IPS-NIHi7 (cell line): ENCODE results near the gene MYO3B.

Source experiments
- DNase-seq: peaks from one replicate; pipeline ENCODE4 v3.0.0; 2012; ENCODE audit warnings: mixed read lengths; ENCODE audit errors: extremely low spot score

Gene MYO3B

DNA sequence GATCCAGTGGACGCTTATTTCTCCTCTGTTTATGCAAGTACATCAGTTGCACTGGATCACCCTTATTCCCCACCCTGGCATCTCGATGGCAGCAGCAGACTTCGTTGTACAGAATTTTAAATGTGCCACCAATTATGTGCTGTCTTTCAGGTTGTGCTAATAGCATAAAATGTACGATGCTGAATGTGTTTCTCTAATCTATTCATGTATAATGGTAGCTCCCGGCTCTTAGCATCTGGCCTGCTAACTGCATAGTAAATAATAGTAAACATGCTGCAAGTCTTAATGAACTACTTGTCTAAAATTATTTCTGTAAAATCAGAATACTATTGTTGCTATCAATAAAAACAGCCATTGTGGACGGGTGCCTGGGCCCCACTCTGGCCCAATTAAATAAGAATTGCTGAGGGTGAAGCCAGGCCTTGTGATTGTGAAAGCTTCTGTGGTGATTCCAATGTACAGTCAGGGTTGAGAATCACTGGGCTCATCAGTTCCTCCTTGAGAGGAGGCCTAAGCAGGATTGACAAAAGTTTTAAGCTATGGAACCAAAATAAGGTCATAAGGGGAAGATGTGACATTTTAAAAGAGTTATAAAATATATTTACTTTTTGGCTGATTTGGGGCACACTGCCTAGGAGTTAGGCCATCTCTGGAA is 14.4 kb upstream of the MYO3B start:
- no peak for DNase-seq

DNA sequence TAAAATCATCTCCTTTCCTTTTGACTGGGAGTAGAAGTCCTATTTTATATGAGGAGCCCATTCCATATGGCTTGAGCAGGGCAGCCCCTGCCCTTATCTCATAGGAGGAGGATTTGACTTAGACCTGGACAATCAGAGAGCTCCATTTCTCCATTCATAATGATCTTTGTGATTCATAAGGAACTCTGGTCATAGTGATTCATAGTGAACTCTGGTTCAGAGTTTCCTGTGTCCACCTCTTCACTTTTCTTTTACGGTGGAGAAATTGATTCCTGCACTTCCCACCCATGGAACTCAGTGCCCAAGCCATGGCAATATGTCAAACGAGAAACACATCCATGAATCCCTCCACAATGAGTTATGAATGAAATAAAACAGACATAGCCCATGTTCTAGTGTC is 12.8 kb upstream of the MYO3B start:
- no peak for DNase-seq

DNA sequence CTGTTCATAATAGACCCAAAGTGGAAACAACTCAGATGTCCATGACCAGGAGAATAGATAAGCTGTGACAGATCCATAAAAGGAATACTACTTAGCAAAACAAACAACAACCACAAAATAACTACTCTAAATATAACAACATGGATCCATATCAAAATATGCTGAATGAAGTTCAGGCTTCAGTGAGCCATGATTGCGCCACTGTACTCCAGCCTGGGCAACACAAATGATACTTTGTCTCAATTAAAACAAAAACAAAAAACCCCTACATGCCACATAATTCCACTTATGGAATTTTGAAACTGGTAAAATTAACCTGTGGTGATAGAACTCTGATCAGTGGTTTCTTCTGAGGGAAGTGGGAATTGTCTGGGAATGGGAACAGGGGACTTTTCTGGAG is 11.2 kb upstream of the MYO3B start:
- no peak for DNase-seq

DNA sequence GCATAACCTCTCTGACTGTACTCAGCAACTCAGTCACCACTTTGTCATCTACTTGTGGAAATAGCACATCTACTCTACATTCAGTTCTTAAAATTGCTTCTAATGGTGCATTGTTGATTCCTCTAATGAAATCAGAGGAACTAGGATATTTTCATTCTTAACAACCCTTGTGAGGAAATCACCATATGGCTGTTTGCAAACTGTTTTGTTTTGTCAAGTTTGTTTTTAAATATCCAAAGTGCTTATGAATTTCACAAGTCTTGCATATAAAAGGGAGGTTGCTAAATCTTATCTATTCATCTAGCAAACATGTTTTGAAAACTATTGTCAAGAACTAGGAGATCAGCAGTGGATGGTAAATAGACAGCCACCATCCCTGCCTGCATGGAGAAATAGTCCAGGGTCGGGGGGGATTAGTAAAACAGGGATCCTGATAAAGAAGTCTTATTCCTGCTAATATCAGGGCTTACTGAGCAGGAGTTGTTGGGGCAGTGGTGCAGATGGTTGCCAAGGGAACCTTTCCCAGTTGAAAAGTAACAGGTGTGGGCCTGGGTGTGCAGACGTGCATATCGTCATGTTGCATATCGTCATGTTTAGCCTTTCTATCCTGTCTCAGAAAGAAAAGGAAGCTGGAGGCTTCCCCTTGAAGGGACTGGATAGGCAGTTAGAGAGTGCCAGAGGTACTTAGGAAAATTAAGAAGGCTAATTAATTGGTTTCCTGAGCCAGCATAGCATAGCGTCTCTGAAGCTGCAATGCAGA is 7.5 kb upstream of the MYO3B start:
- DNase-seq: no peak

DNA sequence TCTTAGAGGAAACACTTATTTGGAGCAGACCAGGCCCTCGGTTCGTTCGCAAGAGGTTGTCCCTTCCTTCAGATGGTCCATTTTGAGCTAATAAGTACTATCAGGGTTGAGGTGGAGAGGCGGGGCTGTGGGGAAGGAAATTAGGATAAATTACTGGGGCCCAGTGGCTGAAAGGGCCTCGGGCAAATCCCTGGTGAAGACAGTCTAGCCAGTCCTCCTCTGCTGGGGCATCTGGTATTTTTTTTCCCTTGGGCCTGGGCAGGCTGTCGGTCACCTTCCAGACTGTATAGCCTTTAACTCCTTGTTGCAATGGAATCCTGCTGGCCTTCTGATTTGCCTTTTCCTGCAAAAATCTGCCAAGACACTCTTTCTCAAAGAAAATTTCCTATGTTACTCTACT is 1.7 kb upstream of the MYO3B start:
- DNase-seq: peak; percentile 31

DNA sequence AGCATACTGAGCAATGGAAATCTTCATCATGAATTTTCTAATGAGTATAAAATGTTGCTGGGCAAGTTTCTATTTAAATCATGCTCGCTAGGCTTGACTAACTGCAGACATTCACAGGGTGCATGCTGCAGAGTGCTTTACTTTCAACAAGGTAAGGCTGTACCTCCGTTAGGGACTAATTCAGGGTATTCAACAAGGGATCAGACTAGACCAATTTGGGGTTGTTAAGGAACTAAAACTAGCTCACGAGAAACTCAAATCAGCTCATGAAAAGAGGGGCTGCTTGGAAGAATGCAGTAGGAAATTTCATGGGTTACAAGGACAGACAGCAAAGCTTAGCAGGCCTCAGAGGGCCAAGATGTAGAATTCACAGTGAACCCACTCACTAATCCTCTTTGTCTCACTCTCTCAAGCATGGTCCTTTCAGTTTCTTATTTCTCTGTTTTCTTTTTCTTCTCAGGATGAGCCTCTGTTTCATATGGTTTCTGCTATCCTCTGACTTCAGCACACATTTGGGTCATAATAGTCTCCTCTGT is 2.2 kb downstream of the MYO3B start:
- DNase-seq: no peak

DNA sequence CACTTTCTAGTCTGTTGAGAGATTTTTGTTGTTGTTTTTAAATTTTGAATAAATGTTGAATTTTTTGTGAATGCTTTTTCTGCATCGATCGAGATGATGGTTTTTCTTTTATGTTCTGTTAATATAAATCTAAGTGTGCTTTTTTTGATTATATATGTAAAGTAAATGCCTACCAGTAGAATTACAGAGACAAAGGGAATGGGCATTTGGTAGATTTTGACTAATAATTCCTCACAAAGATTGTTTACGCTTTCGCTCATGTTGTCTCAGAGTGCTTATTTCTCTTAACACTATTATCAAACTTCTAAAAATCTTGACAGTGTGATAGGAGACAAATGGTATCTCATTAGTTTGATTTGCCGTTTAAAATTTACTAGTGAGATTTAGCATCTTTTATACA is 3.7 kb downstream of the MYO3B start:
- no peak for DNase-seq

GRCh38 chr2:170185319-170185718 is 7.4 kb downstream of the MYO3B start:
- no peak for DNase-seq

- DNase-seq: no peak
Measured at GRCh38 chr2:170189757-170190156, 11.8 kb downstream of the MYO3B start.

DNA sequence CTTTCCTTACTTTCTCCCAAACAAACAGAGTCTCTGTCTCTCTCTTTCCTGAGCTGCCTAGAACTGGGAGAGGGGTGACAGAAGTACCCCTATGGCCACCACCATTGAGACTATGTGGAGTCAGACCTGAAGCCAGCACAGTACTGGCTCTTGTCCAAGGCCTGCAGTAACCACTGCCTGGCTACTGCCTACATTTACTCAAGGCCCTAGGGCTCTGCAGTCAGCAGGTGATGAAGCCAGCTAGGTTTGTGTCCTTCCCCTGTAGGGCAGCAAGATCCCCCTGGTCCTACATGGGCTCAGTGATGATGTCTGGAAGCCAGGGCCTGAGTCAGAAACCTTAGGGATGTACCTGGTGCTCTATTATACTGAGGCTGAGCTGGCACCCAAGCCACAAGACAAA is 12.2 kb downstream of the MYO3B start:
- DNase-seq: no peak

- DNase-seq: no peak
Measured at GRCh38 chr2:170191166-170191866, 13.4 kb downstream of the MYO3B start.

GRCh38 chr2:170196963-170197362 is 19.0 kb downstream of the MYO3B start:
- no peak for DNase-seq

DNA sequence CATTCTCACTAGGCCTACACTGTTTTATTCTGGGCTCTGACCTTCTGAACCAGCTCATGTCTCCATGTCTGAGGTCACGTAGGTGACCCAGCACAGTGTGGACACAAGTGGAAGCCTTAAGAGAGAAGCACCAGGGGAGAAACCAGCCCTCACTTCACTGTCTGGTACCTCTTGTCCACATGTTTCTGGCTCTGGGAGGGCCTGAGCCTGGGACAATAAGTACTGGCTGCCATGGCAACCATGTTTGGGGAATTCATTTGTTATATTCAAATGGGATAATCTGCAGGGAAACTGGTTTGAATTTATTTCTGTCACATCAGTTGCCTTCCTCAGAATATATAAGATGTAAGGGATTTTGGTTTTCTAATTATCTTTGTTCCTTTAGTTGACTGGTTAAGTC is 23.3 kb downstream of the MYO3B start:
- no peak for DNase-seq

DNA sequence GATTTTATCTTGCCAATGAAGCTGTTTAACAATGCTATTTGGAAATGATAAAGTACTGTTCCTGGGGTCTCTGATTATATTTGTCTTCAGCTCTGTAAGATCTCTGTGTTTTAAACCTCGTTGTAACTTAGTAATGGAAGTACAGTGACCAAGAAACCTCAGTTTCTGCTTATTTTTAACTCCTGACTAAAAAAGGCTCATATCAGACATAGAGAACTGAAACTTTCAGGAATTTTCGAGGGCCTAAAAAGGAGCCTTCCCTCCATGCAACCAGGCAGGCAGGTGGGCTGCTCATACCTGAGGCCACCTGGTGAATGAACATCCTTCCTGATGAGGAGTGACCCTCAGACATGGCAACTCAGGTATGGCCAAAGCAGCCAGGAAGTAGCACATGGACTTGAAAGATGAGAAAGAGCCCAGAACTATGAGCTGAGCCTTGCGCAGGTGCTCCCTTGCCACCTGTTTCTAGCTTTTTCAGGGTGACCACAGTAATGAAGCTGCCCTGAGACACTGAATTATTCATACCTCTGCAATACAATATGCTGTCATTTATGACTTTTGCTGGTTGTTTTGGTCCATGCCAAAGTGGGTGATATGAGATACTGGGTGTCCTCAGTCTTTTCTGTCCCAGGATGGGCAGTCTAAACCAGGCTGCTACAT is 23.9 kb downstream of the MYO3B start:
- DNase-seq: no peak

GRCh38 chr2:170202437-170202836 is 24.5 kb downstream of the MYO3B start:
- no peak for DNase-seq

DNA sequence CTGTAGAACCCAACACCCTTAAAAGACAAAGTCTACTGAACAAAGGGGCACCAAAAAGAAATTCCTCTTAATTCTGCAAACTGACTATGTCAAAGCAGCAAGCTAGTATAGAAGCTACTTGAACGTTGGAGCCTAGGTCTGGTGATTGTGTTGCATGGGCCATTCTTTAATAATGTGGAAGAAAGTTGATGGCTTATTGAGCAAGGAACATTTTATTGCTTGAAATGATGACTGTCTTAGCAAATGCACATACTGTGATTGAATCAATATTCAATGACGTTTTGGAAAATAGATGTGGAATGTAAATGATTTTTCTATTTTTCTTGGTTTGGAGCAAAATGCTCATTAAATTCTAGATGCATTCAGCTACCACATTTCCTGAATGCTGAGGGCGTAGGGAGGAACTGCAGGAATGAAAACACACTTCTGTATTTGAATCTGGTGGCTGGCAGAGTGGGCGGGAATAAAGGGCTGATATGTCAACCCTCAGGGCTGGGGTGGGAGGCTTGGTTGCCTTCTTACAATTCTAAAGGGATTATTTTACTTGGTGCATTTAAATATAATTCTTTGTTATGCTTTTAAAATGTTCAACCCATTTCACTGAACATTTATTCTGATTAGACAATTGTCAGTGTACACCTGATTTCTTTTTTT is 26.5 kb downstream of the MYO3B start:
- DNase-seq: no peak

- DNase-seq: no peak
Measured at GRCh38 chr2:170206246-170206645, 28.3 kb downstream of the MYO3B start.

DNA sequence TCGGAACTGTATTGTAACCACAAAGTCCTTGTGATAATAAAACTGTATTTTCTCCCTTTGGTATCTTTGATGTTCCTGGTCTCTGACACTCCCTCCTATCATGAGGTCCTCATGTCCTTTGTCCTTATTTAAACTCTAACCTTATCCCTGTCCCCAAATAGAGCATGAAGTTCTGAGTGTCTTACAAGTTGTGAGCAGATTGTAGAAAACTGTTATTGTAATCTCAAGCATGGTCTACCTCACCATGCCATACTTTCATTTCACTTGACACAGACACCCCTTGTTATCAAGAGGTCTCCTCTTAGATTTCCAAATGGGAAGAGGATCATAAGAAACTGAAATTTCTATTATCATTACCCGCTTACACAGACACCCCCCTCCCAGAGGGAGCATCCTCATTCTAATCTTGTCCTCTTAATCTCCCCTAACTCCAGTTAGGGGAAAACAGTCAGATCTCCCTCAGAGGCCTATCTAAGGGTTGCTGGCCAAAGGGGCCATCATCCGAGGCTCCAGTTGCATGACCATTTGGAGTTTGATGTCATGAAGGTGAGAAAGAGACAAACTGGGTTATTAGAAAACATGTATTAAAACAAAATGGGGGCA is 29.0 kb downstream of the MYO3B start:
- no peak for DNase-seq

DNA sequence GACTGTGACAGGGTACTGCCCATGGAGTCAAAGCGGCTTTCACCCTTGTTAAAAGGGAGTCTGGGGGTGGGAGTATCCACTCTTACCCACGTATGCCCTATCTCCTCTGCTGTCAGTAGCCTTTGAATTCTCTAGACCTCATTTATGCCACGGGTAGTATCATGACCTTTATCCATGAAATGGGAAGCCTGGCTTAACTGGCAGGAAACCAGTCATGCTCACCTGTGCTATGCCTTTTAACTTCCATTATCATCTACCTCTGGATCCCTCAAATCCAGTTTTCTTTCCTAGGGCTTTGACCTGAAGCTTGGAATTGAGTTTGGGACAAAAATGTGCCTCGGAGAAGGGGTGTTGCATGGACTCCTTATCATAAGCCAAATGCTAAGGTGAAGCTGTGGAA is 30.0 kb downstream of the MYO3B start:
- no peak for DNase-seq

DNA sequence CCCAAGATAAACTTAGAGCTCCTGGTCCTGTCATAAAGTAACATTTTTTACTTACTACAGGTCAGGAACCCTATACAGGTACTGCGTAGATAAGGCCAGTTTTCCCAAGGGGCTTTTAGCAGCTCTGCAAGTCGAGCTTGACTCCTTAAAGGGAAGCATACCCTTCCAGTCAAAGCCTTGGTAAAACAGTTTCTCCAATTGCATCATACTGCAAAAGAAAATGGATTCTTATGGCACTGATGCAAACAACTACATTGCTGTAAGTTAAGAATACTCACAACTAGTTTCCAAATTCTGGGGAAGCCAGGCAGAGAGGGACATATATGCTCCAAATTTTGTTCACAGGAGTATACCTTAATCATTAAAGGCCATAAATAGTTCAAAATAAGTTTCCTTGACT is 31.0 kb downstream of the MYO3B start:
- no peak for DNase-seq

GRCh38 chr2:170212625-170213280 is 34.8 kb downstream of the MYO3B start:
- no peak for DNase-seq
